SK-N-SH (cell line): Measurements from ENCODE around the gene GADD45B. TPM values are rescaled to one million over a fixed set of nuclear protein-coding genes. Genes with fewer than 3 reads are reported as not detected.

Source experiments
- CTCF ChIA-PET: fragments of 300-600, 350-600 bp; formaldehyde crosslinking; extraction: SDS; loops from one replicate; lab custom pipeline; 2021; lab: Yijun Ruan, JAX
- POLR2A ChIA-PET: fragments of 350-600 bp; sonication (Branson Sonifier 250); formaldehyde crosslinking; extraction: SDS; loops from one replicate; lab custom pipeline; 2020; ENCODE audit warnings: antibody characterized with exemption, inconsistent platforms; lab: Yijun Ruan, JAX
- DNase-seq: peaks from one replicate; pipeline ENCODE4 v3.0.0; 2012
- H2AFZ ChIP-seq: fragments of 200-600 bp; sonication (generic); 2 replicates; pipeline ENCODE4 v1.8.1; 2016; ENCODE audit warnings: antibody characterized with exemption, mild to moderate bottlenecking, low read depth
- H3F3A ChIP-seq: fragments of 200-600 bp; sonication (generic); replicated peaks from 2 replicates; pipeline ENCODE3; 2016; ENCODE audit warnings: antibody characterized with exemption, mild to moderate bottlenecking; ENCODE audit not compliant: insufficient read depth
- H3K27ac ChIP-seq, 2 experiments: fragments of 200-500 bp in 1 of 2; fragments of 200-600 bp in 1 of 2; sonication (Bioruptor generic) in 1 of 2; sonication (generic), shearing (Covaris generic) in 1 of 2; 2 replicates each; pipeline versions ENCODE4 v1.5.1 to v1.6.1; 2014 to 2016; ENCODE audit warnings: low read depth in 2 of 2, inconsistent platforms in 1 of 2, low read length in 1 of 2, mild to moderate bottlenecking in 1 of 2, mixed read lengths in 1 of 2
- H3K27me3 ChIP-seq: fragments of 200-600 bp; sonication (generic), shearing (Covaris generic); 2 replicates; pipeline ENCODE4 v1.6.1; 2016; ENCODE audit warnings: mixed run types; ENCODE audit not compliant: insufficient read depth
- H3K36me3 ChIP-seq, 2 experiments: fragments of 200-500 bp in 1 of 2; fragments of 200-600 bp in 1 of 2; sonication (Bioruptor generic) in 1 of 2; sonication (generic) in 1 of 2; replicated peaks in 1 of 2; 2 replicates each; pipeline versions ENCODE3 to v1.5.1; 2014 to 2016; ENCODE audit warnings: low read length in 1 of 2, mild to moderate bottlenecking in 1 of 2; ENCODE audit not compliant: insufficient read depth in 2 of 2, control insufficient read depth in 1 of 2
- H3K4me1 ChIP-seq, 2 experiments: fragments of 200-500 bp in 1 of 2; fragments of 200-600 bp in 1 of 2; sonication (Bioruptor generic) in 1 of 2; sonication (generic), shearing (Covaris generic) in 1 of 2; 2 replicates each; pipeline versions ENCODE4 v1.5.1 to v1.6.1; 2014 to 2016; ENCODE audit warnings: low read depth in 1 of 2, low read length in 1 of 2, mixed run types in 1 of 2; ENCODE audit not compliant: insufficient read depth in 2 of 2, control insufficient read depth in 1 of 2
- H3K4me2 ChIP-seq: fragments of 200-600 bp; sonication (generic), shearing (Covaris generic); 2 replicates; pipeline ENCODE4 v1.6.1; 2017; ENCODE audit warnings: mixed run types
- H3K4me3 ChIP-seq, 2 experiments: fragments of 200-500 bp in 1 of 2; fragments of 200-600 bp in 1 of 2; sonication (Bioruptor generic) in 1 of 2; sonication (generic), shearing (Covaris generic) in 1 of 2; 2 replicates each; pipeline versions ENCODE4 v1.5.1 to v1.8.1; 2014 to 2016; ENCODE audit warnings: low read depth in 2 of 2, inconsistent platforms in 1 of 2, low read length in 1 of 2, mild to moderate bottlenecking in 1 of 2, mixed read lengths in 1 of 2, moderate library complexity in 1 of 2
- H3K79me2 ChIP-seq: fragments of 200-600 bp; sonication (generic); 2 replicates; pipeline ENCODE4 v1.8.1; 2017; ENCODE audit warnings: mild to moderate bottlenecking; ENCODE audit not compliant: insufficient read depth
- H3K9ac ChIP-seq: fragments of 200-600 bp; sonication (generic); 2 replicates; pipeline ENCODE4 v1.6.1; 2017; ENCODE audit warnings: mixed run types
- H3K9me2 ChIP-seq: fragments of 200-600 bp; sonication (generic); 2 replicates; pipeline ENCODE4 v1.6.1; 2017; ENCODE audit warnings: mixed run types
- H3K9me3 ChIP-seq: fragments of 200-600 bp; sonication (generic); 2 replicates; pipeline ENCODE4 v1.6.1; 2017; ENCODE audit warnings: mixed run types, mild to moderate bottlenecking, moderate library complexity
- H4K20me1 ChIP-seq: fragments of 200-600 bp; sonication (generic); 2 replicates; pipeline ENCODE4 v1.6.1; 2017; ENCODE audit warnings: mild to moderate bottlenecking, mixed run types; ENCODE audit not compliant: insufficient read depth
- CHD2 ChIP-seq: fragments of 150-350 bp; IDR thresholded peaks from 2 replicates; pipeline ENCODE4 v1.6.1; 2018; ENCODE audit warnings: low read length; ENCODE audit not compliant: partially characterized antibody
- EZH2phosphoT487 ChIP-seq: fragments of 200-600 bp; sonication (generic); IDR thresholded peaks from 2 replicates; pipeline ENCODE4 v1.6.1; 2017; ENCODE audit warnings: low read depth, mixed run types, mild to moderate bottlenecking, antibody characterized with exemption, moderate library complexity, borderline replicate concordance
- FOSL2 ChIP-seq: IDR thresholded peaks from 2 replicates; pipeline ENCODE4 v1.4.0; 2012; ENCODE audit warnings: low read depth, mild to moderate bottlenecking, moderate library complexity, borderline replicate concordance
- FOXM1 ChIP-seq: IDR thresholded peaks from 2 replicates; pipeline ENCODE4 v1.4.0; 2012; ENCODE audit warnings: low read depth, mild to moderate bottlenecking
- MEF2A ChIP-seq: IDR thresholded peaks from 2 replicates; pipeline ENCODE4 v1.4.0; 2012; ENCODE audit warnings: low read depth, borderline replicate concordance
- MXI1 ChIP-seq: IDR thresholded peaks from 2 replicates; pipeline ENCODE4 v1.6.1; 2012; ENCODE audit warnings: mild to moderate bottlenecking, low read depth, low read length, improper control_type of control experiment
- RAD21 ChIP-seq: IDR thresholded peaks from 2 replicates; pipeline ENCODE4 v1.6.1; 2012; ENCODE audit warnings: mild to moderate bottlenecking, low read length
- REST ChIP-seq: IDR thresholded peaks from 2 replicates; pipeline ENCODE4 v1.6.1; 2012; ENCODE audit warnings: mild to moderate bottlenecking, low read depth, low read length, moderate library complexity
- RXRA ChIP-seq: IDR thresholded peaks from 2 replicates; pipeline ENCODE4 v1.4.0; 2012; ENCODE audit warnings: low read depth, mild to moderate bottlenecking, borderline replicate concordance
- TCF12 ChIP-seq: IDR thresholded peaks from 2 replicates; pipeline ENCODE4 v1.4.0; 2012
- TEAD4 ChIP-seq: IDR thresholded peaks from 2 replicates; pipeline ENCODE4 v1.4.0; 2012; ENCODE audit warnings: mild to moderate bottlenecking, borderline replicate concordance; ENCODE audit not compliant: insufficient read depth
- YY1 ChIP-seq: IDR thresholded peaks from 2 replicates; pipeline ENCODE4 v1.4.0; 2012; ENCODE audit warnings: low read depth, mild to moderate bottlenecking
- WGBS: methylation state at CpG from one replicate; pipeline ENCODE4 v1.1.6; 2017; ENCODE audit warnings: low lambda C conversion rate; 5-methylcytosine and 5-hydroxymethylcytosine counted together
- polyA plus RNA-seq, 3 experiments: library from polyadenylated mRNA; depleted of rRNA; stranded (reverse); fragments of >200 nt; gene quantifications; 2 replicates each; pipeline ENCODE4 v1.2.3, GENCODE V29; 2012
- TF ChIP-seq, protein P1 (sequence below): fragments of 150-350 bp; IDR thresholded peaks from 2 replicates; pipeline ENCODE4 v1.6.1; 2016; ENCODE audit warnings: mild to moderate bottlenecking, low read depth, low read length
- TF ChIP-seq, protein P2 (sequence below): IDR thresholded peaks from 2 replicates; pipeline ENCODE4 v1.4.0; 2012; ENCODE audit warnings: low read depth
- TF ChIP-seq, protein P3 (sequence below): IDR thresholded peaks from 2 replicates; pipeline ENCODE4 v1.4.0; 2012; ENCODE audit warnings: low read depth, borderline replicate concordance
- TF ChIP-seq, protein P4 (sequence below): IDR thresholded peaks from 2 replicates; pipeline ENCODE4; 2012

Gene GADD45B
- polyA plus RNA-seq, 1 of the 3 experiments (the other 2 are of a cell fraction): 67.6 TPM

DNA sequence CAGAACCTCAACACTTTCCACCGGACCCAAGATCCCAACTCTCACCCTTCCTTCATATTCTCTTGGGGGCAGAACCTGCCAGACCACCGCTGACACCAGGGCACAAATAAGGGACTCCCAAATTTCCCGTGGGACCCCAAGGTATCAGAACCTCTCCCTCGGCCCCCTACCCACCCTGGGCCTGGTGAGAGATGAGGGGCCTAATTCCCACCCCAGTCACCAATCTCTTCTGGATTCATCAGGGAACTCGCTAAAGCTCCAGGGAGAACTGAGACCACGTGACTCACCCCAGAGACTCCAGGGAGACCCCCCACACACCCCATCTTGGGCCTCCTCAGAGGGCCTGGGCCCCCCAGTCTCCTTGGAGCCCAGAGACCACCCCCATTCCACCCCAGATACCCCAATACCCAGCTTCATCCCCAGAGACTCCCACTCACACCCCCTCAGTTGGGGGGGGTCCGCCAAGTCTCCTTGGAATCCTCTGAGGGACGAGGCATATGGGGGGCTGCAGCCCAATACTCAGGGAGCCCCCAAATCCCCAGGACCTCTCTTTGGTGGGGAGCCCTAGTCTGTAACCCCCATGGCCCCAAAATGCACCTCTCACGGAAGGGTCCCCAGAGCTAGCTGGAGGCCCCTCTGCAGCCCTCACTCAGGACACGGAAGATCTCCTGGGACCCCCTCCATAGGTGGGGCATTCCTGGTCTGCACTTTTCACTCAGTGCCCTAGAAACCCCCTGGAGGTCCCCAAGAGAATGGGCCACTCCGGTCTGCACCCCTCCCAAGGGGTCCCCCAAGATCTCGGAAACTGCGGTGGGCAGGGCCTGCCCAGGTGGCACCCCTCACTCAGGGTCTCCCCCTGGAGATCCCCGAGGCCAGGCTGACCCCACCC, 20.7 kb upstream of the GADD45B start (continued):
- TF ChIP-seq REST: no peak

DNA sequence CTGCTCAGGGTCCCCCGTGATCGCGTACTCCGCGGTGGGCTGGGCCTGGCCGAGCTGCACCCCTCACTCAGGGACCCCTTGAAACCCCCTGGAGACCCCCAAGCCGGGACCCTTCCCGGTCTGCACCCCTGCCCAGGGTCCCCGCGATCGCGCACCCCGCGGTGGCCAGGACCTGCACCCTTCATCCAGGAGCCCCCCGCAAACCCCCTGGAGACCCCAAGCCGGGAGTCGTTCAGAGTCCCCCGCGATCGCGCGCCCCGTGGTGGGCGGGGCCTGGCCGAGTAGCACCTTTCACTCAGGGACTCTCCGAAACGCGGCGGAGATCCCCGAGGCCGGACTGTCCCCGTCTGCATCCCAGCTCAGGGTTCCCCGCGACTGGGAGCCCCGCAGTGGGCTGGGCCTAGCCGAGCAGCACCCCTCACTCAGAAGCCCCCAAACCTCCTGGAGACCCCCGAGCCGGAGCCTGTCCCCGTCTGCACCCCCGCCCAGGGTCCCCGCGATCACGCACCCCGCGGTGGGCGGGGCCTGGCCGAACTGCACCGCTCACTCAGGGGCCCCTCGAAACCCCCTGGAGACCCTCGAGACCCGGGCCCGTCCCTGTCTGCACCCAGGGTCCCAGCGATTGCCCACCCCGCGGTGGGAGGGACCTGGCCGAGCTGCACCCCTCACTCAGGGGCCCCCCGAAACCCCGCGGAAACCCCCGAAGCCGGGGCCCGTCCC, 19.9 kb upstream of the GADD45B start:
- H4K20me1 ChIP-seq: peaks cover 42% of the 10 kb centered on the region; the same call in 1 of the 2 replicates
- peak overlapping the region; percentile 80 to 83 for H3K4me3 ChIP-seq
- H3K9me3 ChIP-seq: no peaks in the 10 kb centered on the region
- H3K4me1 ChIP-seq: peaks cover 8 to 10% of the 10 kb centered on the region in 2 experiments; a peak in 2 of 4 replicates
- ChIA-PET POLR2A (interaction anchor here (0.7 to 1.9 kb wide), 2 partner anchors 28 to 101 kb away, joined by 3 to 18 read pairs; partner anchors contain the start of gene TIMM13), CTCF (interaction anchor here (0.6 to 2.0 kb wide), 6 partner anchors 10 to 1010 kb away, joined by 3 to 4 read pairs (median 3); no protein-coding TSS in a partner anchor)
- H3K36me3 ChIP-seq: no peaks in the 10 kb centered on the region
- H3K9me2 ChIP-seq: no peaks in the 10 kb centered on the region
- H3K9ac ChIP-seq: peak overlapping the region; percentile 95
- DNase-seq: peak; percentile 75
- 1% methylated on average over 14 of the region's 62 CpGs for WGBS
- peaks cover 65% of the 10 kb centered on the region for H3K79me2 ChIP-seq
- peak overlapping the region; percentile 63; the same call in 1 of the 2 replicates for H2AFZ ChIP-seq
- H3K27me3 ChIP-seq: no peaks in the 10 kb centered on the region
- peak overlapping the region in 1 of 2 experiments; percentile 62; a peak in 1 of 4 replicates for H3K27ac ChIP-seq
- H3K4me2 ChIP-seq: peak overlapping the region; percentile 98
- H3F3A ChIP-seq: peaks cover 13% of the 10 kb centered on the region
- TF ChIP-seq, protein P1, sequence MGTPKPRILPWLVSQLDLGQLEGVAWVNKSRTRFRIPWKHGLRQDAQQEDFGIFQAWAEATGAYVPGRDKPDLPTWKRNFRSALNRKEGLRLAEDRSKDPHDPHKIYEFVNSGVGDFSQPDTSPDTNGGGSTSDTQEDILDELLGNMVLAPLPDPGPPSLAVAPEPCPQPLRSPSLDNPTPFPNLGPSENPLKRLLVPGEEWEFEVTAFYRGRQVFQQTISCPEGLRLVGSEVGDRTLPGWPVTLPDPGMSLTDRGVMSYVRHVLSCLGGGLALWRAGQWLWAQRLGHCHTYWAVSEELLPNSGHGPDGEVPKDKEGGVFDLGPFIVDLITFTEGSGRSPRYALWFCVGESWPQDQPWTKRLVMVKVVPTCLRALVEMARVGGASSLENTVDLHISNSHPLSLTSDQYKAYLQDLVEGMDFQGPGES: no peak
- no peak for TF ChIP-seq YY1
- TF ChIP-seq MEF2A: no peak
- TF ChIP-seq FOXM1: no peak
- no peak for TF ChIP-seq CHD2
- TF ChIP-seq EZH2phosphoT487: no peak
- TF ChIP-seq, protein P2, sequence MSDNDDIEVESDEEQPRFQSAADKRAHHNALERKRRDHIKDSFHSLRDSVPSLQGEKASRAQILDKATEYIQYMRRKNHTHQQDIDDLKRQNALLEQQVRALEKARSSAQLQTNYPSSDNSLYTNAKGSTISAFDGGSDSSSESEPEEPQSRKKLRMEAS: no peak
- no peak for TF ChIP-seq TEAD4
- TF ChIP-seq MXI1: no peak; the same call in 1 of the 2 replicates
- TF ChIP-seq TCF12: no peak
- TF ChIP-seq FOSL2: no peak
- TF ChIP-seq, protein P3, sequence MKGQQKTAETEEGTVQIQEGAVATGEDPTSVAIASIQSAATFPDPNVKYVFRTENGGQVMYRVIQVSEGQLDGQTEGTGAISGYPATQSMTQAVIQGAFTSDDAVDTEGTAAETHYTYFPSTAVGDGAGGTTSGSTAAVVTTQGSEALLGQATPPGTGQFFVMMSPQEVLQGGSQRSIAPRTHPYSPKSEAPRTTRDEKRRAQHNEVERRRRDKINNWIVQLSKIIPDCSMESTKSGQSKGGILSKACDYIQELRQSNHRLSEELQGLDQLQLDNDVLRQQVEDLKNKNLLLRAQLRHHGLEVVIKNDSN: no peak
- TF ChIP-seq RAD21: no peak
- no peak for TF ChIP-seq REST
- TF ChIP-seq, protein P4, sequence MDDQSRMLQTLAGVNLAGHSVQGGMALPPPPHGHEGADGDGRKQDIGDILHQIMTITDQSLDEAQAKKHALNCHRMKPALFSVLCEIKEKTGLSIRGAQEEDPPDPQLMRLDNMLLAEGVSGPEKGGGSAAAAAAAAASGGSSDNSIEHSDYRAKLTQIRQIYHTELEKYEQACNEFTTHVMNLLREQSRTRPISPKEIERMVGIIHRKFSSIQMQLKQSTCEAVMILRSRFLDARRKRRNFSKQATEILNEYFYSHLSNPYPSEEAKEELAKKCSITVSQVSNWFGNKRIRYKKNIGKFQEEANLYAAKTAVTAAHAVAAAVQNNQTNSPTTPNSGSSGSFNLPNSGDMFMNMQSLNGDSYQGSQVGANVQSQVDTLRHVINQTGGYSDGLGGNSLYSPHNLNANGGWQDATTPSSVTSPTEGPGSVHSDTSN: no peak; the same call in 1 of the 2 replicates
- TF ChIP-seq RXRA: no peak
